Right cardiac atrium (tissue), 5 donors: ENCODE data around the gene TLR6. TPM values are rescaled to one million over a fixed set of nuclear protein-coding genes. Genes with fewer than 3 reads are reported as not detected.

Experiments
- ATAC-seq, 2 donors: fragments of 200-7000 bp; cut with Tn5 transposase; one replicate each; pipeline versions ENCODE4 v1.8.0 to v1.9.1; 2020; ENCODE audit warnings: moderate library complexity in 2 of 2, mild to moderate bottlenecking in 1 of 2
- DNase-seq, 3 donors: peaks; one replicate each; pipeline ENCODE4 v3.0.0-alpha.2; 2020
- H3K27ac ChIP-seq: one replicate; pipeline ENCODE4 v1.5.1; 2013; ENCODE audit warnings: mild to moderate bottlenecking, low read length, control low read depth, moderate library complexity
- H3K27me3 ChIP-seq: one replicate; pipeline ENCODE4 v1.6.1; 2013; ENCODE audit not compliant: control insufficient read depth, insufficient read depth
- H3K4me1 ChIP-seq: one replicate; pipeline ENCODE4 v1.6.1; 2013; ENCODE audit warnings: low read length; ENCODE audit not compliant: control insufficient read depth, insufficient read depth
- H3K4me3 ChIP-seq: one replicate; pipeline ENCODE4 v1.5.1; 2013; ENCODE audit warnings: low read length, control low read depth
- H3K9me3 ChIP-seq: one replicate; pipeline ENCODE4 v1.6.1; 2013; ENCODE audit warnings: low read length; ENCODE audit not compliant: control insufficient read depth
- WGBS: extraction: QIAGEN DNeasy Blood & Tissue Kit; methylation state at CpG from one replicate; pipeline ENCODE4 v1.1.7; 2013; 5-methylcytosine and 5-hydroxymethylcytosine counted together
- intact Hi-C, 4 donors: fragments of 100-400 bp; cut with DNase I; formaldehyde crosslinking; loops; one replicate each; pipeline versions ENCODE4 v1.11.0 to v1.14.0; 2022 to 2023
- polyA plus RNA-seq: library from polyadenylated mRNA; stranded (reverse); fragments of 200-250 nt; gene quantifications from one replicate; pipeline ENCODE4 v1.2.3, GENCODE V29; 2013
- total RNA-seq, 4 donors: library from RNA; stranded (reverse); fragmentation: NEBNext Ultra II Directional; extraction: Animal tissue kit (Norgen Biotek cat#: 25700); gene quantifications; one replicate each; pipeline ENCODE4 v1.2.1, GENCODE V29; 2021
- donor health status: healthy with polysubstance abuse.
- donor health status: DM: no; HTN: yes; CAD: no.
- donor health status: DM: no; HTN: no; CAD: no.
- donor health status: DM: no; HTN: yes; CAD: no; lungs with severe emphysema.
- donor health status: DM: yes; HTN: yes; CAD: no.

The TLR6 gene
- total and polyA plus RNA-seq, 5 donors = 0.20 to 3.3 (median 2.0) TPM

- no peaks in the 10 kb centered on the region for H3K4me1 ChIP-seq
- ATAC-seq (no peak), DNase-seq (no peak)
- intact Hi-C loops = loop anchor here in 1 of 4 donors (10.0 kb wide), 1 partner anchor 243 kb away; no protein-coding TSS in a partner anchor
- 87% methylated on average over 10 of the region's 10 CpGs for WGBS
- H3K27me3 ChIP-seq = no peaks in the 10 kb centered on the region
- H3K27ac ChIP-seq = no peak overlapping the region
- no peak overlapping the region for H3K4me3 ChIP-seq
- no peaks in the 10 kb centered on the region for H3K9me3 ChIP-seq
These were observed 34.7 kb upstream of the TLR6 start for GRCh38 chr4:38891051-38891983.

- no peak overlapping the region for H3K27ac ChIP-seq
- no peak overlapping the region for H3K4me3 ChIP-seq
- ATAC-seq = peak in 1 of 2 donors; percentile 48
- H3K27me3 ChIP-seq = no peaks in the 10 kb centered on the region
- WGBS = 86% methylated on average over 1 of the region's 1 CpG
- H3K9me3 ChIP-seq = no peaks in the 10 kb centered on the region
- no peaks in the 10 kb centered on the region for H3K4me1 ChIP-seq
- intact Hi-C loops = no loop called here
- no peak for DNase-seq
These were observed 32.5 kb upstream of the TLR6 start for GRCh38 chr4:38889143-38889542.

- no peak overlapping the region for H3K27ac ChIP-seq
- no peaks in the 10 kb centered on the region for H3K9me3 ChIP-seq
- intact Hi-C loops = no loop called here
- ATAC-seq = no peak
- WGBS = 97% methylated on average over 4 of the region's 4 CpGs
- DNase-seq = no peak
- H3K27me3 ChIP-seq = no peaks in the 10 kb centered on the region
- no peak overlapping the region for H3K4me3 ChIP-seq
- no peaks in the 10 kb centered on the region for H3K4me1 ChIP-seq
These were observed 27.6 kb upstream of the TLR6 start for GRCh38 chr4:38884254-38884653.

- 60% methylated on average over 2 of the region's 2 CpGs for WGBS
- ATAC-seq = peak in 1 of 2 donors; percentile 52
- H3K9me3 ChIP-seq = no peaks in the 10 kb centered on the region
These were observed 20.0 kb upstream of the TLR6 start for GRCh38 chr4:38876636-38877035.

GRCh38 chr4:38873290-38873944, 16.8 kb upstream of the TLR6 start:
- ATAC-seq = no peak
- no peak overlapping the region for H3K27ac ChIP-seq

More at GRCh38 chr4:38876636-38877035, 20.0 kb upstream of the TLR6 start:
- no peak for DNase-seq
- Histone ChIP-seq H3K4me1 (no peaks in the 10 kb centered on the region), H3K27me3 (no peaks in the 10 kb centered on the region), H3K4me3 (no peak overlapping the region), H3K27ac (no peak overlapping the region)
- intact Hi-C loops = no loop called here

GRCh38 chr4:38872620-38873019, 16.0 kb upstream of the TLR6 start:
- Histone ChIP-seq H3K27me3 (no peaks in the 10 kb centered on the region), H3K4me1 (peaks cover 7% of the 10 kb centered on the region), H3K9me3 (no peaks in the 10 kb centered on the region), H3K4me3 (no peak overlapping the region), H3K27ac (no peak overlapping the region)
- DNase-seq = no peak
- intact Hi-C loops = no loop called here
- WGBS = 77% methylated on average over 5 of the region's 5 CpGs
- ATAC-seq = no peak

More at GRCh38 chr4:38873290-38873944, 16.8 kb upstream of the TLR6 start:
- 67% methylated on average over 5 of the region's 5 CpGs for WGBS
- no peak for DNase-seq
- Histone ChIP-seq H3K9me3 (no peaks in the 10 kb centered on the region), H3K4me1 (peaks cover 7% of the 10 kb centered on the region), H3K4me3 (no peak overlapping the region), H3K27me3 (no peaks in the 10 kb centered on the region)
- intact Hi-C loops = no loop called here

GRCh38 chr4:38871593-38871992, 15.0 kb upstream of the TLR6 start:
- Histone ChIP-seq H3K4me3 (no peak overlapping the region), H3K27me3 (no peaks in the 10 kb centered on the region), H3K27ac (no peak overlapping the region), H3K9me3 (no peaks in the 10 kb centered on the region), H3K4me1 (peaks cover 7% of the 10 kb centered on the region)
- DNase-seq (no peak), ATAC-seq (no peak)
- 92% methylated on average over 1 of the region's 1 CpG for WGBS
- intact Hi-C loops = no loop called here

GRCh38 chr4:38870098-38870808, 13.6 kb upstream of the TLR6 start:
- ATAC-seq = no peak
- H3K27me3 ChIP-seq = no peaks in the 10 kb centered on the region
- no peak for DNase-seq
- no peaks in the 10 kb centered on the region for H3K9me3 ChIP-seq
- no peak overlapping the region for H3K4me3 ChIP-seq
- peaks cover 7% of the 10 kb centered on the region for H3K4me1 ChIP-seq
- 69% methylated on average over 7 of the region's 7 CpGs for WGBS
- intact Hi-C loops = no loop called here
- no peak overlapping the region for H3K27ac ChIP-seq

GRCh38 chr4:38869511-38869910, 12.9 kb upstream of the TLR6 start:
- H3K4me1 ChIP-seq = peaks cover 7% of the 10 kb centered on the region
- intact Hi-C loops = loop anchor here in 1 of 4 donors (10.0 kb wide), 1 partner anchor 105 kb away; no protein-coding TSS in a partner anchor
- DNase-seq (no peak), ATAC-seq (no peak)
- no peaks in the 10 kb centered on the region for H3K9me3 ChIP-seq
- no peaks in the 10 kb centered on the region for H3K27me3 ChIP-seq
- H3K27ac ChIP-seq = peak overlapping the region; percentile 51
- peak overlapping the region; percentile 82 for H3K4me3 ChIP-seq
- WGBS = 48% methylated on average over 2 of the region's 2 CpGs

- ATAC-seq = peak; percentile 76 to 85
- peak; percentile 66 to 85 (median 84) for DNase-seq
- peak overlapping the region; percentile 82 for H3K4me3 ChIP-seq
- peaks cover 7% of the 10 kb centered on the region for H3K4me1 ChIP-seq
- WGBS = 13% methylated on average over 30 of the region's 30 CpGs
- H3K27me3 ChIP-seq = no peaks in the 10 kb centered on the region
- no peaks in the 10 kb centered on the region for H3K9me3 ChIP-seq
- intact Hi-C loops = loop anchor here in 1 of 4 donors (10.0 kb wide), 1 partner anchor 104 kb away; no protein-coding TSS in a partner anchor
- H3K27ac ChIP-seq = peak overlapping the region; percentile 81
These were observed 11.7 kb upstream of the TLR6 start for GRCh38 chr4:38868059-38868960.
